A549 (cell line): Measurements from ENCODE around the gene KANTR.

Experiments used
- CTCF ChIP-seq: fragments of >200 bp; sonication (Bioruptor Twin); formaldehyde crosslinking; IDR thresholded peaks from 3 replicates; pipeline ENCODE4 v1.5.1; 2016
- MAX ChIP-seq: IDR thresholded peaks from 2 replicates; pipeline ENCODE4 v1.6.1; 2012
- PHF8 ChIP-seq: fragments of 200-600 bp; sonication (generic); IDR thresholded peaks from 2 replicates; pipeline ENCODE4 v1.6.1; 2016; ENCODE audit warnings: low read depth, mild to moderate bottlenecking, antibody characterized with exemption, moderate library complexity, borderline replicate concordance
- POLR2A ChIP-seq: IDR thresholded peaks from 2 replicates; pipeline ENCODE4 v1.6.1; 2012; ENCODE audit warnings: mild to moderate bottlenecking, low read length
- POLR2AphosphoS2 ChIP-seq: conservative IDR thresholded peaks from 2 replicates; pipeline ENCODE4 v1.6.1; 2012; ENCODE audit warnings: low read length, improper control_type of control experiment, inconsistent platforms
- ZFP36 ChIP-seq: fragments of 450-650 bp; IDR thresholded peaks from 2 replicates; pipeline ENCODE4 v1.6.1; 2014; ENCODE audit warnings: borderline replicate concordance; ENCODE audit not compliant: partially characterized antibody

- no peak for TF ChIP-seq POLR2A
- no peak for TF ChIP-seq PHF8
- TF ChIP-seq ZFP36, result peak; percentile 98
- no peak for TF ChIP-seq MAX
- peak; percentile 64 for TF ChIP-seq CTCF
- no peak for TF ChIP-seq POLR2AphosphoS2
Measured at GRCh38 chrX:53093177-53093655, 726 bp upstream of the KANTR start.
